K562 (cell line): ENCODE data around the gene PPP1R14D. TPM values are rescaled to one million over a fixed set of nuclear protein-coding genes. Genes with fewer than 3 reads are reported as not detected.
A peak's percentile ranks its signal among the peaks of the same experiment; 100 is the strongest.

Source experiments
- ETS2 ChIP-seq: IDR thresholded peaks from 2 replicates; pipeline ENCODE4 v1.6.1; 2016; ENCODE audit warnings: borderline replicate concordance, missing genetic modification characterization, mild to moderate bottlenecking, moderate library complexity, missing compliant biosample characterization; ENCODE audit not compliant: poor library complexity, severe bottlenecking
- NCOR1 ChIP-seq: fragments of 450-650 bp; IDR thresholded peaks from 2 replicates; pipeline ENCODE4 v1.6.1; 2016; ENCODE audit warnings: mild to moderate bottlenecking, moderate library complexity
- RCOR1 ChIP-seq, 2 experiments: IDR thresholded peaks; 2 replicates each; pipeline ENCODE4 v1.6.1; 2012; ENCODE audit warnings: low read depth in 2 of 2, low read length in 2 of 2, borderline replicate concordance in 1 of 2, improper control_type of control experiment in 1 of 2
- TEAD4 ChIP-seq, 2 experiments: sonication (generic) in 1 of 2; formaldehyde crosslinking in 1 of 2; IDR thresholded peaks; 2 replicates each; pipeline versions ENCODE4 v1.6.1 to v1.8.0; 2012 to 2022; ENCODE audit warnings: borderline replicate concordance in 1 of 2, inconsistent platforms in 1 of 2, low read length in 1 of 2, mild to moderate bottlenecking in 1 of 2, missing genetic modification reagents in 1 of 2
- THAP7 ChIP-seq: fragments of 250-450 bp; sonication (Bioruptor Pico); IDR thresholded peaks from 2 replicates; pipeline ENCODE4 v1.5.0; 2021
- polyA plus RNA-seq, 8 experiments: library from polyadenylated mRNA; depleted of rRNA in 4 of 8; stranded (reverse) in 5 of 8; unstranded in 3 of 8; fragments of >200 nt; fragmentation: Nextera tagmentation in 2 of 8; fragmentation: Illumina TruSeq in 1 of 8; extraction: Ambion mirVana in 2 of 8; extraction: Trizol in 1 of 8; gene quantifications; 2 replicates each; pipeline versions ENCODE4 v1.2.1 to v1.2.3, GENCODE V29; 2011 to 2014; ENCODE audit warnings: inconsistent platforms in 1 of 8, missing spikeins in 1 of 8
- total RNA-seq, 7 experiments: library from RNA; depleted of rRNA in 6 of 7; stranded (reverse); fragments of >200 nt in 6 of 7; fragmentation: Illumina TruSeq in 2 of 7; extraction: Trizol in 2 of 7; gene quantifications; 2 replicates each; pipeline versions ENCODE4 v1.2.1 to v1.2.3, GENCODE V29; 2011 to 2021; ENCODE audit warnings: low replicate concordance in 1 of 7
- TF ChIP-seq, protein P1 (sequence below), 2 experiments: fragments of 450-650 bp in 1 of 2; sonication (generic) in 1 of 2; formaldehyde crosslinking in 1 of 2; IDR thresholded peaks; 2 replicates each; pipeline versions ENCODE4 v1.7.1 to v1.9.0; 2016 to 2022; ENCODE audit warnings: inconsistent platforms in 1 of 2, mild to moderate bottlenecking in 1 of 2, missing genetic modification reagents in 1 of 2

Gene PPP1R14D
- total and polyA plus RNA-seq, 9 of the 15 experiments (the other 6 are each of a cell fraction or from before 2014, with no cell fraction given) = 0.11 to 0.18 TPM; not detected in 7

- TF ChIP-seq RCOR1 (IDR thresholded peaks at IDR 0.05; ENCODE audit: borderline replicate concordance in 1 of 2, low read depth in 2 of 2, low read length in 2 of 2) (peak in 1 of 2 experiments; percentile 89; a peak in 2 of 4 replicates), THAP7 (CRISPR knock-in tag) (no peak), ETS2 (no peak), NCOR1 (no peak), TEAD4 (IDR thresholded peaks at IDR 0.05; ENCODE audit: low read length) (peak; percentile 56; the same call in 1 of the 2 replicates), TEAD4 (CRISPR knock-in tag; IDR thresholded peaks at IDR 0.05; ENCODE audit: borderline replicate concordance) (no peak)
- TF ChIP-seq, protein P1, sequence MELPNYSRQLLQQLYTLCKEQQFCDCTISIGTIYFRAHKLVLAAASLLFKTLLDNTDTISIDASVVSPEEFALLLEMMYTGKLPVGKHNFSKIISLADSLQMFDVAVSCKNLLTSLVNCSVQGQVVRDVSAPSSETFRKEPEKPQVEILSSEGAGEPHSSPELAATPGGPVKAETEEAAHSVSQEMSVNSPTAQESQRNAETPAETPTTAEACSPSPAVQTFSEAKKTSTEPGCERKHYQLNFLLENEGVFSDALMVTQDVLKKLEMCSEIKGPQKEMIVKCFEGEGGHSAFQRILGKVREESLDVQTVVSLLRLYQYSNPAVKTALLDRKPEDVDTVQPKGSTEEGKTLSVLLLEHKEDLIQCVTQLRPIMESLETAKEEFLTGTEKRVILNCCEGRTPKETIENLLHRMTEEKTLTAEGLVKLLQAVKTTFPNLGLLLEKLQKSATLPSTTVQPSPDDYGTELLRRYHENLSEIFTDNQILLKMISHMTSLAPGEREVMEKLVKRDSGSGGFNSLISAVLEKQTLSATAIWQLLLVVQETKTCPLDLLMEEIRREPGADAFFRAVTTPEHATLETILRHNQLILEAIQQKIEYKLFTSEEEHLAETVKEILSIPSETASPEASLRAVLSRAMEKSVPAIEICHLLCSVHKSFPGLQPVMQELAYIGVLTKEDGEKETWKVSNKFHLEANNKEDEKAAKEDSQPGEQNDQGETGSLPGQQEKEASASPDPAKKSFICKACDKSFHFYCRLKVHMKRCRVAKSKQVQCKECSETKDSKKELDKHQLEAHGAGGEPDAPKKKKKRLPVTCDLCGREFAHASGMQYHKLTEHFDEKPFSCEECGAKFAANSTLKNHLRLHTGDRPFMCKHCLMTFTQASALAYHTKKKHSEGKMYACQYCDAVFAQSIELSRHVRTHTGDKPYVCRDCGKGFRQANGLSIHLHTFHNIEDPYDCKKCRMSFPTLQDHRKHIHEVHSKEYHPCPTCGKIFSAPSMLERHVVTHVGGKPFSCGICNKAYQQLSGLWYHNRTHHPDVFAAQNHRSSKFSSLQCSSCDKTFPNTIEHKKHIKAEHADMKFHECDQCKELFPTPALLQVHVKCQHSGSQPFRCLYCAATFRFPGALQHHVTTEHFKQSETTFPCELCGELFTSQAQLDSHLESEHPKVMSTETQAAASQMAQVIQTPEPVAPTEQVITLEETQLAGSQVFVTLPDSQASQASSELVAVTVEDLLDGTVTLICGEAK (IDR thresholded peaks at IDR 0.05) = peak; percentile 56; the same call in 1 of the 2 replicates
- TF ChIP-seq, protein P1 (CRISPR knock-in tag; IDR thresholded peaks at IDR 0.05) = no peak
Observed at GRCh38 chr15:40847223-40847961, 18.9 kb upstream of the PPP1R14D start (continued).
